ENCODE results near the gene ATR. TPM values are rescaled to one million over a fixed set of nuclear protein-coding genes. Genes with fewer than 3 reads are reported as not detected.
"Not testable (repeated sequence)": the region's sequence is repeated elsewhere in the genome, so short reads cannot be mapped to it uniquely, and the experiment has no call there.

ATR gene
- total and polyA plus RNA-seq, 2 experiments from 2014 or later = 5.0 to 15.7 TPM

GRCh38 chr3:142566096-142566495 lies 12.4 kb downstream of the ATR start:
- no peak overlapping the region for H3K4me3 ChIP-seq
- no peak overlapping the region for H3K27ac ChIP-seq
- no peaks in the 10 kb centered on the region for H3K36me3 ChIP-seq
- peak in 1 of 2 donors; percentile 32 for DNase-seq (ENCODE audit: low read depth in 1 of 2, low spot score in 1 of 2)
- H3K9me3 ChIP-seq (ENCODE audit: low read depth) = no peaks in the 10 kb centered on the region
- no peaks in the 10 kb centered on the region for H3K4me1 ChIP-seq (ENCODE audit: low read depth)
- no peak for TF ChIP-seq CTCF (IDR thresholded peaks at IDR 0.05; ENCODE audit: low read depth, low read length)
- H3K27me3 ChIP-seq = no peaks in the 10 kb centered on the region

GRCh38 chr3:142563496-142563997 lies 15.0 kb downstream of the ATR start:
- TF ChIP-seq CTCF (IDR thresholded peaks at IDR 0.05; ENCODE audit: low read depth, low read length) = no peak
- H3K27ac ChIP-seq = no peak overlapping the region
- DNase-seq (ENCODE audit: low read depth in 1 of 2, low spot score in 1 of 2) = no peak
- no peaks in the 10 kb centered on the region for H3K4me1 ChIP-seq (ENCODE audit: low read depth)
- H3K27me3 ChIP-seq = no peaks in the 10 kb centered on the region
- no peaks in the 10 kb centered on the region for H3K9me3 ChIP-seq (ENCODE audit: low read depth)
- H3K4me3 ChIP-seq = no peak overlapping the region
- peaks cover 5% of the 10 kb centered on the region for H3K36me3 ChIP-seq

- Histone ChIP-seq H3K27me3 (no peaks in the 10 kb centered on the region), H3K36me3 (peaks cover 14% of the 10 kb centered on the region), H3K4me3 (no peak overlapping the region), H3K4me1 (ENCODE audit: low read depth) (no peaks in the 10 kb centered on the region), H3K9me3 (ENCODE audit: low read depth) (no peaks in the 10 kb centered on the region), H3K27ac (no peak overlapping the region)
- TF ChIP-seq CTCF (IDR thresholded peaks at IDR 0.05; ENCODE audit: low read depth, low read length) = no peak
- DNase-seq (ENCODE audit: low read depth in 1 of 2, low spot score in 1 of 2) = no peak
These were observed 18.4 kb downstream of the ATR start for GRCh38 chr3:142560118-142560517.

GRCh38 chr3:142553741-142554140 lies 24.8 kb downstream of the ATR start:
- no peak overlapping the region for H3K4me3 ChIP-seq
- peaks cover 26% of the 10 kb centered on the region for H3K36me3 ChIP-seq

GRCh38 chr3:142552579-142552978 lies 26.0 kb downstream of the ATR start:
- not testable (repeated sequence) for H3K9me3 ChIP-seq (ENCODE audit: low read depth); H3K4me3 ChIP-seq; H3K4me1 ChIP-seq (ENCODE audit: low read depth); H3K27me3 ChIP-seq; H3K27ac ChIP-seq; DNase-seq (ENCODE audit: low read depth in 1 of 2, low spot score in 1 of 2)
- peaks cover 25% of the 10 kb centered on the region for H3K36me3 ChIP-seq

More at GRCh38 chr3:142553741-142554140, 24.8 kb downstream of the ATR start:
- Histone ChIP-seq H3K27me3 (no peaks in the 10 kb centered on the region), H3K4me1 (ENCODE audit: low read depth) (no peaks in the 10 kb centered on the region), H3K9me3 (ENCODE audit: low read depth) (no peaks in the 10 kb centered on the region), H3K27ac (no peak overlapping the region)
- TF ChIP-seq CTCF (IDR thresholded peaks at IDR 0.05; ENCODE audit: low read depth, low read length) = no peak
- no peak for DNase-seq (ENCODE audit: low read depth in 1 of 2, low spot score in 1 of 2)

GRCh38 chr3:142549986-142550385 lies 28.5 kb downstream of the ATR start:
- Histone ChIP-seq H3K36me3 (peaks cover 16% of the 10 kb centered on the region), H3K27ac (no peak overlapping the region), H3K4me1 (ENCODE audit: low read depth) (no peaks in the 10 kb centered on the region), H3K4me3 (no peak overlapping the region), H3K27me3 (no peaks in the 10 kb centered on the region), H3K9me3 (ENCODE audit: low read depth) (no peaks in the 10 kb centered on the region)
- TF ChIP-seq CTCF (IDR thresholded peaks at IDR 0.05; ENCODE audit: low read depth, low read length) = no peak
- DNase-seq (ENCODE audit: low read depth in 1 of 2, low spot score in 1 of 2) = no peak

Data from cardiac muscle cell (in vitro differentiated cells and primary cell).